Keratinocyte (primary cell): ENCODE results near the gene CCDC87.

ENCODE experiments used
- EZH2 ChIP-seq: IDR thresholded peaks from one replicate; pipeline ENCODE4 v1.6.1; 2012; ENCODE audit warnings: inconsistent platforms, mild to moderate bottlenecking, low read length, moderate library complexity
- TF ChIP-seq, protein P1 (sequence below), 3 experiments: IDR thresholded peaks in 1 of 3; conservative IDR thresholded peaks in 1 of 3; optimal IDR thresholded peaks in 1 of 3; 2 replicates in 2 of 3; 3 replicates in 1 of 3; pipeline versions ENCODE3 to v1.5.1; 2011; ENCODE audit warnings: low read length in 3 of 3, mild to moderate bottlenecking in 3 of 3, moderate library complexity in 2 of 3, control low read depth in 1 of 3, inconsistent platforms in 1 of 3; ENCODE audit not compliant: insufficient read depth in 2 of 3; ENCODE audit errors: extremely low read depth in 1 of 3

DNA sequence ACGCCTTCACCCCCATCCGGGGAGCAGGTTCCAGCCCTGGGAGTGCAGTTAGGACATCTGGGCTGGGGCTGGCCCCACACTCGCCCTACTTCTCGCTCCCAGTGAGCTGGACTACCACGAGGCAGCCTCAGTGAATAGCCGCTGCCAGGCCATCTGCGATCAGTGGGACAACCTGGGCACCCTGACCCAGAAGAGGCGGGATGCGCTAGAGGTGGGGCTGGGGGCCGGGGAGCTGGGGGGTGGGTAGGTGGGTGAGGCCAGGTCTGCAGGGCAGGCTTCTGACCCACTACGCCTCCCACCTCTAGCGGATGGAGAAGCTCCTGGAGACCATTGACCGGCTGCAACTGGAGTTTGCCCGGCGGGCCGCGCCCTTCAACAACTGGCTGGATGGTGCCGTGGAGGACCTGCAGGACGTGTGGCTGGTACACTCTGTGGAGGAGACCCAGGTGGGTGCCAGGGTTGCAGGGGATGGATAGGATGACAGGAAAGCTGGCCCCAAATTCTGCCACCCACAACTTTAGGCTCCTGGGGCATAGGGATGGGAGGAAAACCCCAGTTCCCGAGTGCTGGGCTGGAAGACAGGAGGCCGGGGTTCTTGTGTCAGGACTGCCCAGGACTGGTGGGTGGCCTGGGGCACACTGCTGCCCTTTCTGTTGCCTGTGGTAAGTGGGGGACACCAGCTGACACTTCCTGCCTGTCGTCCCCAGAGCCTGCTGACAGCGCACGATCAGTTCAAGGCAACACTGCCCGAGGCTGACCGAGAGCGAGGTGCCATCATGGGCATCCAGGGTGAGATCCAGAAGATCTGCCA is 32.8 kb downstream of the CCDC87 start:
- TF ChIP-seq, protein P1, sequence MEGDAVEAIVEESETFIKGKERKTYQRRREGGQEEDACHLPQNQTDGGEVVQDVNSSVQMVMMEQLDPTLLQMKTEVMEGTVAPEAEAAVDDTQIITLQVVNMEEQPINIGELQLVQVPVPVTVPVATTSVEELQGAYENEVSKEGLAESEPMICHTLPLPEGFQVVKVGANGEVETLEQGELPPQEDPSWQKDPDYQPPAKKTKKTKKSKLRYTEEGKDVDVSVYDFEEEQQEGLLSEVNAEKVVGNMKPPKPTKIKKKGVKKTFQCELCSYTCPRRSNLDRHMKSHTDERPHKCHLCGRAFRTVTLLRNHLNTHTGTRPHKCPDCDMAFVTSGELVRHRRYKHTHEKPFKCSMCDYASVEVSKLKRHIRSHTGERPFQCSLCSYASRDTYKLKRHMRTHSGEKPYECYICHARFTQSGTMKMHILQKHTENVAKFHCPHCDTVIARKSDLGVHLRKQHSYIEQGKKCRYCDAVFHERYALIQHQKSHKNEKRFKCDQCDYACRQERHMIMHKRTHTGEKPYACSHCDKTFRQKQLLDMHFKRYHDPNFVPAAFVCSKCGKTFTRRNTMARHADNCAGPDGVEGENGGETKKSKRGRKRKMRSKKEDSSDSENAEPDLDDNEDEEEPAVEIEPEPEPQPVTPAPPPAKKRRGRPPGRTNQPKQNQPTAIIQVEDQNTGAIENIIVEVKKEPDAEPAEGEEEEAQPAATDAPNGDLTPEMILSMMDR (optimal IDR thresholded peaks at IDR 0.05 in 1 of 3, IDR thresholded peaks at IDR 0.05 in 1 of 3, conservative IDR thresholded peaks at IDR 0.05 in 1 of 3; ENCODE audit: extremely low read depth in 1 of 3, insufficient read depth in 2 of 3, low read length in 3 of 3): no peak
- TF ChIP-seq EZH2: no peak
